GM12878 (cell line): ENCODE measurements around the gene PADI4. TPM values are rescaled to one million over a fixed set of nuclear protein-coding genes. Genes with fewer than 3 reads are reported as not detected.

ENCODE experiments used
- ATAC-seq: fragments of 200-7000 bp; cut with Tn5 transposase; 3 replicates; pipeline ENCODE4 v1.9.1; 2020; ENCODE audit warnings: mild to moderate bottlenecking, moderate library complexity
- BruUV-seq: library from RNA; stranded (reverse); fragments of 400-500 nt; replicated peaks from 2 replicates; lab custom pipeline; 2021; lab: Mats Ljungman, UMichigan
- CTCF ChIA-PET: fragments of 300-600 bp; sonication (Branson Sonifier 250); formaldehyde crosslinking; extraction: SDS; loops from one replicate; lab custom pipeline; 2021; ENCODE audit warnings: inconsistent platforms; lab: Yijun Ruan, JAX
- POLR2A ChIA-PET: fragments of 350-600 bp; formaldehyde crosslinking; extraction: SDS; loops from one replicate; lab custom pipeline; 2021; ENCODE audit warnings: inconsistent platforms; lab: Charles Lee
- RAD21 ChIA-PET: fragments of 300-600 bp; sonication (Branson Sonifier 250); formaldehyde crosslinking; loops from one replicate; lab custom pipeline; 2023; ENCODE audit warnings: antibody characterized with exemption; ENCODE audit not compliant: unreplicated experiment; lab: Charles Lee
- SMC1A ChIA-PET: fragments of 300-600 bp; sonication (Branson Sonifier 250); formaldehyde crosslinking; loops from one replicate; lab custom pipeline; 2023; ENCODE audit not compliant: unreplicated experiment, uncharacterized antibody; lab: Charles Lee
- DNase-seq: peaks from one replicate; pipeline ENCODE4 v3.0.0-alpha.2; 2011; ENCODE audit warnings: low read depth, low spot score
- FAIRE-seq: peaks from 3 replicates; lab custom pipeline; 2011; peaks lifted over from hg19 to GRCh38; lab: Jason Lieb, UNC
- H2AFZ ChIP-seq: 2 replicates; pipeline ENCODE4 v1.6.0; 2011; ENCODE audit warnings: low read depth, low read length, control low read depth; ENCODE audit not compliant: control insufficient read depth
- H3K27ac ChIP-seq: 2 replicates; pipeline ENCODE4 v1.5.1; 2011; ENCODE audit warnings: control low read depth; ENCODE audit not compliant: control insufficient read depth, insufficient read depth
- H3K27me3 ChIP-seq, 2 experiments: replicated peaks in 1 of 2; 2 replicates each; pipeline versions ENCODE4 v1.6.0 to v1.6.1; 2011; ENCODE audit warnings: low read length in 1 of 2; ENCODE audit not compliant: control insufficient read depth in 2 of 2, insufficient read depth in 2 of 2
- H3K36me3 ChIP-seq, 2 experiments: 2 replicates each; pipeline ENCODE4 v1.5.1; 2011; ENCODE audit warnings: low read length in 1 of 2; ENCODE audit not compliant: control insufficient read depth in 2 of 2, insufficient read depth in 2 of 2
- H3K4me1 ChIP-seq: 2 replicates; pipeline ENCODE4 v1.6.1; 2011; ENCODE audit warnings: mild to moderate bottlenecking, low read length, moderate library complexity, mixed read lengths; ENCODE audit not compliant: control insufficient read depth, insufficient read depth
- H3K4me2 ChIP-seq: 2 replicates; pipeline ENCODE4 v1.6.0; 2011; ENCODE audit warnings: control low read depth; ENCODE audit not compliant: control insufficient read depth, insufficient read depth
- H3K4me3 ChIP-seq: fragments of 200-600 bp; sonication (generic); 2 replicates; pipeline ENCODE4 v1.5.1; 2016
- H3K79me2 ChIP-seq: 2 replicates; pipeline ENCODE4 v1.6.0; 2011; ENCODE audit warnings: low read length; ENCODE audit not compliant: control insufficient read depth, insufficient read depth
- H3K9ac ChIP-seq: 2 replicates; pipeline ENCODE4 v1.8.0; 2011; ENCODE audit warnings: low read length, control low read depth, mixed read lengths; ENCODE audit not compliant: control insufficient read depth, insufficient read depth
- H3K9me3 ChIP-seq: replicated peaks from 3 replicates; pipeline ENCODE4 v1.5.1; 2011; ENCODE audit warnings: mild to moderate bottlenecking, low read length; ENCODE audit not compliant: control insufficient read depth, insufficient read depth
- H4K20me1 ChIP-seq: 2 replicates; pipeline ENCODE4 v1.6.0; 2011; ENCODE audit not compliant: control insufficient read depth, insufficient read depth
- BCL11A ChIP-seq: IDR thresholded peaks from 2 replicates; pipeline ENCODE4 v1.6.1; 2011; ENCODE audit warnings: low read depth, low read length
- BRCA1 ChIP-seq: IDR thresholded peaks from 2 replicates; pipeline ENCODE4 v1.6.1; 2011; ENCODE audit warnings: low read depth, low read length, improper control_type of control experiment
- CBX5 ChIP-seq: sonication (generic); IDR thresholded peaks from 2 replicates; pipeline ENCODE4 v1.6.1; 2016; ENCODE audit warnings: low read depth, moderate library complexity, mild to moderate bottlenecking, inconsistent platforms
- CHD4 ChIP-seq: fragments of 200-600 bp; sonication (generic); IDR thresholded peaks from 2 replicates; pipeline ENCODE4 v1.6.1; 2016; ENCODE audit warnings: mild to moderate bottlenecking
- FOS ChIP-seq: IDR thresholded peaks from 3 replicates; pipeline ENCODE4 v1.6.1; 2011; ENCODE audit warnings: borderline replicate concordance; ENCODE audit not compliant: insufficient read length; ENCODE audit errors: extremely low read depth
- GATAD2B ChIP-seq: fragments of 450-650 bp; conservative IDR thresholded peaks from 2 replicates; pipeline ENCODE4 v1.6.1; 2017; ENCODE audit warnings: low read depth, mild to moderate bottlenecking, moderate library complexity
- HDAC6 ChIP-seq: fragments of 200-600 bp; sonication (generic); IDR thresholded peaks from one replicate; pipeline ENCODE4 v1.8.0; 2017; ENCODE audit warnings: antibody characterized with exemption; ENCODE audit not compliant: unreplicated experiment
- HSF1 ChIP-seq: fragments of 150-350 bp; IDR thresholded peaks from 2 replicates; pipeline ENCODE4 v1.6.1; 2014; ENCODE audit warnings: mild to moderate bottlenecking, low read depth, low read length
- JUNB ChIP-seq: IDR thresholded peaks from 2 replicates; pipeline ENCODE4 v1.6.1; 2016; ENCODE audit warnings: antibody characterized with exemption, mild to moderate bottlenecking
- MAX ChIP-seq: IDR thresholded peaks from 2 replicates; pipeline ENCODE4 v1.6.1; 2012; ENCODE audit warnings: low read depth, low read length, improper control_type of control experiment
- MTA2 ChIP-seq: fragments of 450-650 bp; IDR thresholded peaks from 2 replicates; pipeline ENCODE4 v1.6.1; 2016; ENCODE audit warnings: low read depth, mild to moderate bottlenecking, moderate library complexity
- NBN ChIP-seq: fragments of 450-650 bp; IDR thresholded peaks from 2 replicates; pipeline ENCODE4 v1.6.1; 2016
- NR2C2 ChIP-seq: IDR thresholded peaks from 2 replicates; pipeline ENCODE4 v1.6.1; 2011; ENCODE audit warnings: borderline replicate concordance, low read depth; ENCODE audit not compliant: control insufficient read depth, insufficient read length
- RELB ChIP-seq: fragments of 450-650 bp; IDR thresholded peaks from 2 replicates; pipeline ENCODE4 v1.6.1; 2017; ENCODE audit warnings: low read depth, mild to moderate bottlenecking, moderate library complexity
- SIN3A ChIP-seq: IDR thresholded peaks from 2 replicates; pipeline ENCODE4 v1.6.1; 2012; ENCODE audit warnings: low read depth, low read length, improper control_type of control experiment
- WRNIP1 ChIP-seq: IDR thresholded peaks from 2 replicates; pipeline ENCODE4 v1.6.1; 2011; ENCODE audit warnings: low read depth, low read length, improper control_type of control experiment, borderline replicate concordance
- ZBTB4 ChIP-seq: fragments of 450-650 bp; formaldehyde crosslinking; IDR thresholded peaks from 2 replicates; pipeline ENCODE4 v1.4.0; 2022; ENCODE audit warnings: mild to moderate bottlenecking, moderate library complexity
- ZNF207 ChIP-seq: fragments of 450-650 bp; IDR thresholded peaks from 2 replicates; pipeline ENCODE4 v1.6.1; 2014; ENCODE audit warnings: antibody characterized with exemption, mild to moderate bottlenecking, borderline replicate concordance
- WGBS: methylation state at CpG from one replicate; pipeline ENCODE4 v1.1.6; 2016; ENCODE audit warnings: low lambda C conversion rate; ENCODE audit not compliant: insufficient replicate concordance, insufficient coverage; ENCODE audit errors: missing lambda C conversion rate; 5-methylcytosine and 5-hydroxymethylcytosine counted together
- in situ Hi-C: fragments of 300-500 bp; cut with MboI; formaldehyde crosslinking; loops from 9 replicates; pipeline ENCODE4 v1.14.3; 2018; ENCODE audit warnings: mixed read lengths
- intact Hi-C: fragments of 100-400 bp; cut with micrococcal nuclease; formaldehyde crosslinking; loops from one replicate; pipeline ENCODE4 v1.14.2; 2022; ENCODE audit not compliant: unreplicated experiment
- polyA plus RNA-seq, 11 experiments: library from polyadenylated mRNA; depleted of rRNA in 4 of 11; unstranded in 6 of 11; stranded (reverse) in 5 of 11; fragments of >200 nt; fragmentation: Nextera tagmentation in 4 of 11; fragmentation: Illumina TruSeq in 1 of 11; extraction: Ambion mirVana in 4 of 11; extraction: Trizol in 1 of 11; gene quantifications; 1 replicate in 1 of 11; 2 replicates in 10 of 11; pipeline versions ENCODE4 v1.2.1 to v1.2.3, GENCODE V29; 2011 to 2016; ENCODE audit warnings: inconsistent platforms in 2 of 11, missing spikeins in 2 of 11, low read depth in 1 of 11
- total RNA-seq, 4 experiments: library from RNA; depleted of rRNA in 3 of 4; stranded (reverse); fragments of >200 nt in 3 of 4; fragmentation: Illumina TruSeq in 1 of 4; extraction: Trizol in 1 of 4; gene quantifications; 2 replicates each; pipeline versions ENCODE4 v1.2.1 to v1.2.3, GENCODE V29; 2013 to 2021

Gene PADI4
- total and polyA plus RNA-seq, 10 of the 15 experiments (the other 5 are each of a cell fraction or from before 2014, with no cell fraction given) = 0.08 to 0.47 (median 0.15) TPM; not detected in 3

GRCh38 chr1:17304826-17305175 is 3.2 kb upstream of the PADI4 start:
- ChIA-PET POLR2A (no interaction called here), SMC1A (no interaction called here), CTCF (no interaction called here), RAD21 (no interaction called here)
- H3K4me3 ChIP-seq = no peak overlapping the region
- H2AFZ ChIP-seq = no peak overlapping the region
- no peaks in the 10 kb centered on the region; a peak in 1 of 4 replicates for H3K27me3 ChIP-seq
- H3K9me3 ChIP-seq = no peaks in the 10 kb centered on the region; the same call in 2 of the 3 replicates
- BruUV-seq = no TSS peak
- no peak overlapping the region for H3K27ac ChIP-seq
- in situ Hi-C loops = no loop called here
- H3K36me3 ChIP-seq = no peaks in the 10 kb centered on the region
- H3K9ac ChIP-seq = no peak overlapping the region
- no peaks in the 10 kb centered on the region for H3K79me2 ChIP-seq
- 22% methylated on average over 6 of the region's 6 CpGs for WGBS
- no peak for TF ChIP-seq GATAD2B
- no peak for TF ChIP-seq HDAC6
- no peak for TF ChIP-seq ZNF207
- TF ChIP-seq SIN3A = no peak
- TF ChIP-seq CBX5 = no peak
- TF ChIP-seq MAX = no peak
- TF ChIP-seq BCL11A = no peak
- no peak for TF ChIP-seq WRNIP1
- no peak for TF ChIP-seq BRCA1
- TF ChIP-seq ZBTB4 (CRISPR knock-in tag) = no peak
- no peak for TF ChIP-seq NR2C2
- TF ChIP-seq HSF1 = no peak
- no peak for TF ChIP-seq RELB
- no peak for TF ChIP-seq FOS
- no peak for TF ChIP-seq NBN
- no peak for TF ChIP-seq MTA2
- no peak for TF ChIP-seq CHD4
- no peak for TF ChIP-seq JUNB
- FAIRE-seq (no peak), DNase-seq (no peak), ATAC-seq (no peak)
- no peak overlapping the region for H3K4me2 ChIP-seq
- H4K20me1 ChIP-seq = no peaks in the 10 kb centered on the region
- no peaks in the 10 kb centered on the region for H3K4me1 ChIP-seq
- intact Hi-C loops = no loop called here
